Forelimb muscle (tissue), 1 donor: ENCODE results near the gene RIMKLA. TPM values are rescaled to one million over a fixed set of nuclear protein-coding genes. Genes with fewer than 3 reads are reported as not detected.

Experiments used
- polyA plus RNA-seq: library from polyadenylated mRNA; unstranded; fragments of 120-200 nt; gene quantifications from one replicate; pipeline ENCODE4 v1.2.1, GENCODE V29; 2013; ENCODE audit not compliant: insufficient read length

The RIMKLA gene
- polyA plus RNA-seq, 1 donor: 0.89 TPM

Other genes starting within 250 kb of the RIMKLA start
- gene GUCA2B, start 227.4 kb upstream of the RIMKLA start, polyA plus RNA-seq: not detected
- not detected for gene GUCA2A, start 216.0 kb upstream of the RIMKLA start, polyA plus RNA-seq
- gene FOXJ3, start 45.6 kb upstream of the RIMKLA start, polyA plus RNA-seq: 37.8 TPM
- 0.37 TPM for gene ZMYND12, start 75.2 kb downstream of the RIMKLA start, polyA plus RNA-seq
- gene PPCS, start 75.8 kb downstream of the RIMKLA start, polyA plus RNA-seq: 33.1 TPM
- 2.3 TPM for gene CCDC30, start 82.5 kb downstream of the RIMKLA start, polyA plus RNA-seq